Glutamatergic neuron (in vitro differentiated cells): ENCODE measurements around the gene PLEKHA5. TPM values are rescaled to one million over a fixed set of nuclear protein-coding genes. Genes with fewer than 3 reads are reported as not detected.
"Not testable (repeated sequence)": the region's sequence is repeated elsewhere in the genome, so short reads cannot be mapped to it uniquely, and the experiment has no call there.

Experiments used
- DNase-seq: peaks from one replicate; pipeline ENCODE4 v3.0.0; 2022
- H3K27ac Mint-ChIP-seq: one replicate; pipeline ENCODE4 v1.8.0; 2020; ENCODE audit warnings: mild to moderate bottlenecking, mixed read lengths, inconsistent platforms; ENCODE audit not compliant: unreplicated experiment
- H3K27me3 Mint-ChIP-seq: one replicate; pipeline ENCODE4 v1.8.0; 2020; ENCODE audit warnings: mild to moderate bottlenecking, moderate library complexity, mixed read lengths, inconsistent platforms; ENCODE audit not compliant: unreplicated experiment
- H3K36me3 Mint-ChIP-seq: one replicate; pipeline ENCODE4 v1.8.0; 2020; ENCODE audit warnings: mild to moderate bottlenecking, mixed read lengths, inconsistent platforms; ENCODE audit not compliant: unreplicated experiment
- H3K4me1 Mint-ChIP-seq: one replicate; pipeline ENCODE4 v1.8.0; 2020; ENCODE audit warnings: mild to moderate bottlenecking, low read depth, mixed read lengths, inconsistent platforms; ENCODE audit not compliant: unreplicated experiment
- H3K4me3 Mint-ChIP-seq: one replicate; pipeline ENCODE4 v1.8.0; 2020; ENCODE audit warnings: mild to moderate bottlenecking, mixed read lengths, inconsistent platforms; ENCODE audit not compliant: unreplicated experiment
- H3K9me3 Mint-ChIP-seq: one replicate; pipeline ENCODE4 v1.8.0; 2020; ENCODE audit warnings: mild to moderate bottlenecking, moderate library complexity, mixed read lengths, inconsistent platforms; ENCODE audit not compliant: unreplicated experiment
- CTCF ChIP-seq: fragments of 200-600 bp; sonication (generic); IDR thresholded peaks from one replicate; pipeline ENCODE4 v1.5.0; 2021; ENCODE audit not compliant: partially characterized antibody, unreplicated experiment
- total RNA-seq: library from RNA; stranded (reverse); fragmentation: NEBNext Ultra II Directional; extraction: Animal tissue kit (Norgen Biotek cat#: 25700); gene quantifications from one replicate; pipeline ENCODE4 v1.2.1, GENCODE V29; 2021; ENCODE audit not compliant: unreplicated experiment

PLEKHA5 gene
- total RNA-seq, 1 donor from 2014 or later, result 314 TPM

- Mint-ChIP-seq H3K9me3 (peaks cover 29% of the 10 kb centered on the region), H3K36me3 (peaks cover 5% of the 10 kb centered on the region), H3K4me1 (no peaks in the 10 kb centered on the region), H3K27ac (peak overlapping the region; percentile 17), H3K27me3 (peaks cover 17% of the 10 kb centered on the region), H3K4me3 (no peak overlapping the region)
- DNase-seq, result no peak
- no peak for TF ChIP-seq CTCF
Observed at GRCh38 chr12:19303496-19303895, 174.0 kb downstream of the PLEKHA5 start.

GRCh38 chr12:19304149-19304750 lies 174.7 kb downstream of the PLEKHA5 start:
- no peak overlapping the region for H3K27ac Mint-ChIP-seq
- no peak for DNase-seq
- H3K36me3 Mint-ChIP-seq, result peaks cover 5% of the 10 kb centered on the region
- no peaks in the 10 kb centered on the region for H3K4me1 Mint-ChIP-seq
- peaks cover 17% of the 10 kb centered on the region for H3K27me3 Mint-ChIP-seq
- TF ChIP-seq CTCF, result no peak
- H3K9me3 Mint-ChIP-seq, result peaks cover 27% of the 10 kb centered on the region
- no peak overlapping the region for H3K4me3 Mint-ChIP-seq

GRCh38 chr12:19305621-19306020 lies 176.1 kb downstream of the PLEKHA5 start:
- not testable (repeated sequence) for DNase-seq, H3K4me1 Mint-ChIP-seq, H3K36me3 Mint-ChIP-seq, H3K27ac Mint-ChIP-seq, H3K4me3 Mint-ChIP-seq
- Mint-ChIP-seq H3K27me3 (peaks cover 12% of the 10 kb centered on the region), H3K9me3 (peaks cover 27% of the 10 kb centered on the region)

DNA sequence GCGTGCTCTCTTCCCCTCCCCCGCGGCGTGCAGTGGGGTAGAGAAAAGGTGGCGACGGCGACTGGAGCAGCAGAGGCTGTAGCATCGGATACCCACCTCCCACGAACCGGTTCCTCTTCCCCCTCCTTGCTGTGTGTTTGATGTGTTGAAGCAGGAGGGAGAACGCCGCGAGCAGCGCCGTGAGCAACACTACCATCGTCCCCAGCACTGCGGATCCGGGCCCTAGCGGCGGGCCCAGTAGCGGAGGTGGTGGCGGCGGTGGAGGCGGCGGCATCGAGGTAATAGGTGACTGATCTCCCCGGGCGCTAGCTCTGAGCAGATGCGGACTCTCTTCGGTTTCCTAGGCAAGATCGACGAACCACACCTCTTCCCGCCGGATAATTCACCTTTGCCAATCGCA lies 176.8 kb downstream of the PLEKHA5 start:
- H3K4me3 Mint-ChIP-seq, result no peak overlapping the region
- no peak for DNase-seq
- no peak for TF ChIP-seq CTCF
- H3K36me3 Mint-ChIP-seq, result peaks cover 5% of the 10 kb centered on the region
- H3K27me3 Mint-ChIP-seq, result peaks cover 16% of the 10 kb centered on the region
- H3K27ac Mint-ChIP-seq, result peak overlapping the region; percentile 43
- peaks cover 27% of the 10 kb centered on the region for H3K9me3 Mint-ChIP-seq
- no peaks in the 10 kb centered on the region for H3K4me1 Mint-ChIP-seq

- DNase-seq, result no peak
- no peak overlapping the region for H3K27ac Mint-ChIP-seq
- TF ChIP-seq CTCF, result no peak
- peaks cover 13% of the 10 kb centered on the region for H3K27me3 Mint-ChIP-seq
- H3K9me3 Mint-ChIP-seq, result peaks cover 27% of the 10 kb centered on the region
- no peak overlapping the region for H3K4me3 Mint-ChIP-seq
- H3K36me3 Mint-ChIP-seq, result peaks cover 5% of the 10 kb centered on the region
- no peaks in the 10 kb centered on the region for H3K4me1 Mint-ChIP-seq
Observed at GRCh38 chr12:19307451-19307850, 177.9 kb downstream of the PLEKHA5 start.
